NOMO-1 (cell line): ENCODE results near the gene NOL4.
"Not testable (repeated sequence)": the region's sequence is repeated elsewhere in the genome, so short reads cannot be mapped to it uniquely, and the experiment has no call there.

Source experiments
- DNase-seq, 2 experiments: peaks; one replicate each; lab custom pipeline; 2025; ENCODE audit not compliant: unreplicated experiment in 2 of 2; lab: John Stamatoyannopoulos, UW

NOL4 gene

GRCh38 chr18:34224423-34225217, at the start of gene NOL4:
NOL4 (minus strand) TSS chr18:34224913; CDS start chr18:34223253, 1,660 bp downstream.
- no peak for DNase-seq

GRCh38 chr18:34266029-34266428, 41.3 kb upstream of the NOL4 start:
- not testable (repeated sequence) for DNase-seq

- DNase-seq, result no peak
These were observed 37.4 kb upstream of the NOL4 start for GRCh38 chr18:34261865-34262780.

GRCh38 chr18:34258176-34258575, 33.5 kb upstream of the NOL4 start:
- no peak for DNase-seq

GRCh38 chr18:34251919-34252318, 27.2 kb upstream of the NOL4 start:
- no peak for DNase-seq

- no peak for DNase-seq
These were observed 24.0 kb upstream of the NOL4 start for GRCh38 chr18:34248727-34249126.

- no peak for DNase-seq
These were observed 18.0 kb upstream of the NOL4 start for GRCh38 chr18:34242739-34243138.

GRCh38 chr18:34233781-34234388, 9.2 kb upstream of the NOL4 start:
- DNase-seq, result not testable (repeated sequence)

- no peak for DNase-seq
These were observed 473 bp upstream of the NOL4 start for GRCh38 chr18:34225218-34225553.

- no peak for DNase-seq
These were observed 755 bp downstream of the NOL4 start for GRCh38 chr18:34223893-34224422.

- DNase-seq, result no peak
These were observed 1.4 kb downstream of the NOL4 start for GRCh38 chr18:34223164-34223892.

GRCh38 chr18:34222307-34223163, 2.2 kb downstream of the NOL4 start:
- no peak for DNase-seq

GRCh38 chr18:34221971-34222306, 2.8 kb downstream of the NOL4 start:
- no peak for DNase-seq

- DNase-seq, result no peak
These were observed 4.5 kb downstream of the NOL4 start for GRCh38 chr18:34220081-34220815.

- no peak for DNase-seq
These were observed 5.1 kb downstream of the NOL4 start for GRCh38 chr18:34219651-34220050.

GRCh38 chr18:34212511-34212910, 12.2 kb downstream of the NOL4 start:
- DNase-seq, result no peak

- no peak for DNase-seq
These were observed 17.3 kb downstream of the NOL4 start for GRCh38 chr18:34207344-34207851.

GRCh38 chr18:34203866-34204265, 20.8 kb downstream of the NOL4 start:
- DNase-seq, result no peak

GRCh38 chr18:34196256-34196655, 28.5 kb downstream of the NOL4 start:
- DNase-seq, result no peak
